ENCODE data around the gene COMMD3. TPM values are rescaled to one million over a fixed set of nuclear protein-coding genes. Genes with fewer than 3 reads are reported as not detected.

COMMD3 gene
- total RNA-seq, 1 experiment from 2014 or later = 2.4 TPM

GRCh38 chr10:22332116-22332692 is 16.0 kb downstream of the COMMD3 start:
- Histone ChIP-seq H3K18ac (ENCODE audit: insufficient read length, low read depth, low read length) (no peak overlapping the region), H3K79me1 (ENCODE audit: insufficient read depth, low read depth, low read length, poor library complexity, severe bottlenecking) (no peaks in the 10 kb centered on the region), H3K23ac (ENCODE audit: insufficient read length, low read depth, low read length) (no peak overlapping the region), H2BK15ac (ENCODE audit: low read depth, low read length) (no peak overlapping the region), H3T11ph (ENCODE audit: low read length) (no peak overlapping the region), H3K27me3 (ENCODE audit: insufficient read depth, low read length) (peaks cover 47% of the 10 kb centered on the region; the same call in 1 of the 2 replicates), H2BK12ac (ENCODE audit: insufficient read length, low read depth, low read length) (no peak overlapping the region), H3K9me3 (ENCODE audit: control insufficient read depth, low read depth, low read length) (no peaks in the 10 kb centered on the region), H4K91ac (ENCODE audit: insufficient read length, low read depth, low read length) (no peak overlapping the region), H2BK20ac (ENCODE audit: low read depth, low read length, poor library complexity, severe bottlenecking) (no peak overlapping the region), H4K8ac (replicated peaks; ENCODE audit: insufficient read length, low read depth, low read length) (no peak overlapping the region), H2BK5ac (ENCODE audit: insufficient read length, low read length) (no peak overlapping the region), H3K4me1 (ENCODE audit: insufficient read depth, low read length) (no peaks in the 10 kb centered on the region), H3K27ac (ENCODE audit: insufficient read length, low read depth, low read length) (no peak overlapping the region), H3K79me2 (ENCODE audit: insufficient read depth, low read length) (no peaks in the 10 kb centered on the region), H3K4me2 (ENCODE audit: insufficient read depth, insufficient read length, low read length) (no peak overlapping the region), H3K56ac (ENCODE audit: insufficient read length, low read depth, low read length) (no peak overlapping the region), H4K5ac (ENCODE audit: insufficient read length, low read depth, low read length) (no peak overlapping the region), H2BK120ac (ENCODE audit: low read depth, low read length, poor library complexity, severe bottlenecking) (no peak overlapping the region), H3K23me2 (ENCODE audit: insufficient read length, low read depth, low read length, poor library complexity, severe bottlenecking) (peaks cover 14% of the 10 kb centered on the region), H3K14ac (ENCODE audit: insufficient read depth, low read length) (no peak overlapping the region), H3K4ac (ENCODE audit: low read depth, low read length) (no peak overlapping the region), H3K9ac (ENCODE audit: extremely low read depth, insufficient read length, low read length) (no peak overlapping the region), H4K20me1 (ENCODE audit: control insufficient read depth, insufficient read depth, insufficient read length) (no peaks in the 10 kb centered on the region), H2AK5ac (ENCODE audit: insufficient read length, low read length) (no peak overlapping the region), H2AFZ (ENCODE audit: low read length) (no peak overlapping the region)
- no peak for TF ChIP-seq CTCF (conservative IDR thresholded peaks at IDR 0.05)
- Mint-ChIP-seq H3K4me1 (peaks cover 6 to 13% of the 10 kb centered on the region in 2 experiments), H3K4me3 (no peak overlapping the region), H3K9me3 (no peaks in the 10 kb centered on the region; a peak in 2 of 5 replicates), H3K27ac (no peak overlapping the region), H3K36me3 (ENCODE audit: insufficient read depth in 1 of 3, low read depth in 3 of 3) (peaks cover 0 to 5% (median 0%) of the 10 kb centered on the region in 3 experiments; a peak in 1 of 7 replicates), H3K27me3 (ENCODE audit: low read depth) (peaks cover 91% of the 10 kb centered on the region)
- no CpG with 5 or more reads among the region's 7 CpGs for WGBS (ENCODE audit: extremely low coverage, insufficient read length, low lambda C conversion rate)
- DNase-seq = no peak

Data from H9 (cell line).